MG63 (cell line): ENCODE measurements around the gene PRDM11. TPM values are rescaled to one million over a fixed set of nuclear protein-coding genes. Genes with fewer than 3 reads are reported as not detected.
A peak's percentile ranks its signal among the peaks of the same experiment; 100 is the strongest.

Experiments
- DNase-seq: peaks from one replicate; pipeline ENCODE4 v3.0.0-alpha.2; 2020
- H3K27me3 ChIP-seq: fragments of 250-450 bp; sonication (Bioruptor Pico); 2 replicates; pipeline ENCODE4 v1.5.1; 2020; ENCODE audit warnings: mild to moderate bottlenecking, moderate library complexity
- H3K36me3 ChIP-seq: fragments of 250-450 bp; sonication (Bioruptor Pico); 2 replicates; pipeline ENCODE4 v1.5.1; 2020; ENCODE audit warnings: mild to moderate bottlenecking, moderate library complexity
- H3K4me3 ChIP-seq: fragments of 250-450 bp; sonication (Bioruptor Pico); 2 replicates; pipeline ENCODE4 v1.5.1; 2020; ENCODE audit warnings: mild to moderate bottlenecking, moderate library complexity
- H3K9me3 ChIP-seq: fragments of 250-450 bp; sonication (Bioruptor Pico); 2 replicates; pipeline ENCODE4 v1.5.1; 2020; ENCODE audit warnings: mild to moderate bottlenecking, moderate library complexity
- total RNA-seq: library from RNA; depleted of rRNA; stranded (reverse); fragments of >200 nt; shearing (Covaris generic); gene quantifications from 2 replicates; pipeline ENCODE4 v1.2.3, GENCODE V29; 2014; ENCODE audit warnings: low replicate concordance

Gene PRDM11
- total RNA-seq, 1 experiment from 2014 or later = 5.7 TPM

GRCh38 chr11:45162916-45163879 lies 16.8 kb downstream of the PRDM11 start:
- no peaks in the 10 kb centered on the region for H3K36me3 ChIP-seq
- H3K27me3 ChIP-seq = no peaks in the 10 kb centered on the region
- no peaks in the 10 kb centered on the region for H3K9me3 ChIP-seq
- no peak for DNase-seq
- no peak overlapping the region for H3K4me3 ChIP-seq

- peak; percentile 57 for DNase-seq
- no peak overlapping the region for H3K4me3 ChIP-seq
These were observed 17.6 kb downstream of the PRDM11 start for GRCh38 chr11:45163956-45164575.

DNA sequence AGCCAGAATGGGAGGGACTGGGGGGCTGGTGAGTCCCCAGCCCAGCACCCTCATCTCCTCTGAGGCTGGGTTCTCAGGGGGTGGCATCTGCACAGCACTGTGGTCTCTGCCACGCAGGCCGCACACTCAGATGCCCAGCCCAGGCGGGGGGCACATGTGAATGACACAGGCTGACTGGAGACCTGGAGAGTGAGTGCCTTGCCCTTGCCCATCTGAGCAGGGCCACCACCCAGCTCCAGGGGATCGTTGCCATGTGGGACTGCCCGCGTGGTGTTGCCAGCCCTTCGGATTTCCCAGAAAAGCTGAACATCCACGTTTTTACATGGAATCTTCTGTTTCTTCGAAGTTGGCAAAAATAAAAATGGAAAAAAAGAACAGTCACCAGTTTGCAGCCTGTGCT lies 18.9 kb downstream of the PRDM11 start:
- H3K36me3 ChIP-seq = no peaks in the 10 kb centered on the region
- DNase-seq = no peak
- no peaks in the 10 kb centered on the region for H3K9me3 ChIP-seq
- no peak overlapping the region for H3K4me3 ChIP-seq
- H3K27me3 ChIP-seq = no peaks in the 10 kb centered on the region

More at GRCh38 chr11:45163956-45164575, 17.6 kb downstream of the PRDM11 start:
- no peaks in the 10 kb centered on the region for H3K36me3 ChIP-seq
- no peaks in the 10 kb centered on the region for H3K27me3 ChIP-seq
- no peaks in the 10 kb centered on the region for H3K9me3 ChIP-seq

GRCh38 chr11:45165806-45166603 lies 19.6 kb downstream of the PRDM11 start:
- no peaks in the 10 kb centered on the region for H3K9me3 ChIP-seq
- H3K36me3 ChIP-seq = no peaks in the 10 kb centered on the region
- no peaks in the 10 kb centered on the region for H3K27me3 ChIP-seq
- H3K4me3 ChIP-seq = no peak overlapping the region
- no peak for DNase-seq

GRCh38 chr11:45166604-45166897 lies 20.1 kb downstream of the PRDM11 start:
- Histone ChIP-seq H3K36me3 (no peaks in the 10 kb centered on the region), H3K27me3 (no peaks in the 10 kb centered on the region), H3K4me3 (no peak overlapping the region), H3K9me3 (no peaks in the 10 kb centered on the region)
- no peak for DNase-seq

DNA sequence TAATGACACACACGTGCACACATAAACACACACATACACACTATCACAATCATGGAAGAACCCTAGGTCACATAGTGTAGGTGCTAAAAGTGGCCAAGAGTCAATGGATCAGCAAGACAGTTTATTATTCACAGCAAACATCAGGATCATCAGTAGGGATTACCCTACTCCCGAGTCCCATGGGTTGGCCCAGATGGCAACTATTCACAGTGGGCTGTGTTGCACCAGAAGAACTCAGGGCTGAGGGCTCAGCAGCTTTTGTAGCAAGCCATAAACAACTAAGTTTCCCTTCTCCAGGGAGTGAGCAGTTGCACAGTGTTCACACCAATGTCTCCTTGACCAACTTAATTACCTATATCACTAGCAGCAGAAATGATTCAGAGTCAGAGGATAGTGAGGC lies 20.8 kb downstream of the PRDM11 start:
- Histone ChIP-seq H3K4me3 (no peak overlapping the region), H3K36me3 (no peaks in the 10 kb centered on the region), H3K9me3 (no peaks in the 10 kb centered on the region), H3K27me3 (no peaks in the 10 kb centered on the region)
- DNase-seq = no peak

DNA sequence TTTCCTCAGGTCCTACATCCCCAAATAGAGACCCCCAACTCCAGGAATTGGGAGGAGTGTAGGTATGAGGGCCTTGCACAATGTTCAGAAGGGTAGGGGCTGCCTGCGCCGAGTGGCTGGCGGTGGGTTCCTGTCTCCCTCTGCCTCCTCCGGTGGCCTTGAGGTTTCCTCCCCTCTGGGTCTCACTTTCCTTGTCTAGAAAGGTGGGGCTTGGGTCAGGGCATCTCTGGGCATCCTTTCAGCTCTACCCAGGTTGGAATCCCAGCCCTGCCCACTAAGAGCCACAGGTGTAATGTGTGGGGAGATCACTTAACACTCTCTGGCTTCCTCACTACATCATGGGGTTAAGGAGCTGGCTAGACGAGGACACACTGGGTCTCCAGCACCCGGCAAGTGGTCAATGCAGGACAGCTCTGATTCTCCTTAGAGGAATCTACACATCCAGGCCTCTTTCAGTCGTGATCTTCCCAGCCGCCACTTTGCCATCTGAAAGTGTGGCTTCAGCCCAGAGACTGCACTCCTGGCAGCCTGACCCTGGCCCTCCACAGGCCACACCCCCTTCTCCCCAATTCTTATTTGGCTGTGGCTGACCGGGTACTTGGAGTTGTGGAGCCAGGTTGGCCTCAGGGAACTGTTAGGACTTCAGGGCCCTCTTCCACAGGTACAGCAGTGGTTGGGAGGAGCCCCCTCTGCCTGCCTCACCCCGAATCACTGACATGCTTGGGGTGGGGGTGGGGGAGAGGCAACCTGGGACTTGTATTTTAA lies 22.1 kb downstream of the PRDM11 start:
- DNase-seq = no peak
- Histone ChIP-seq H3K36me3 (no peaks in the 10 kb centered on the region), H3K4me3 (no peak overlapping the region), H3K27me3 (no peaks in the 10 kb centered on the region; the same call in 1 of the 2 replicates), H3K9me3 (no peaks in the 10 kb centered on the region)

DNA sequence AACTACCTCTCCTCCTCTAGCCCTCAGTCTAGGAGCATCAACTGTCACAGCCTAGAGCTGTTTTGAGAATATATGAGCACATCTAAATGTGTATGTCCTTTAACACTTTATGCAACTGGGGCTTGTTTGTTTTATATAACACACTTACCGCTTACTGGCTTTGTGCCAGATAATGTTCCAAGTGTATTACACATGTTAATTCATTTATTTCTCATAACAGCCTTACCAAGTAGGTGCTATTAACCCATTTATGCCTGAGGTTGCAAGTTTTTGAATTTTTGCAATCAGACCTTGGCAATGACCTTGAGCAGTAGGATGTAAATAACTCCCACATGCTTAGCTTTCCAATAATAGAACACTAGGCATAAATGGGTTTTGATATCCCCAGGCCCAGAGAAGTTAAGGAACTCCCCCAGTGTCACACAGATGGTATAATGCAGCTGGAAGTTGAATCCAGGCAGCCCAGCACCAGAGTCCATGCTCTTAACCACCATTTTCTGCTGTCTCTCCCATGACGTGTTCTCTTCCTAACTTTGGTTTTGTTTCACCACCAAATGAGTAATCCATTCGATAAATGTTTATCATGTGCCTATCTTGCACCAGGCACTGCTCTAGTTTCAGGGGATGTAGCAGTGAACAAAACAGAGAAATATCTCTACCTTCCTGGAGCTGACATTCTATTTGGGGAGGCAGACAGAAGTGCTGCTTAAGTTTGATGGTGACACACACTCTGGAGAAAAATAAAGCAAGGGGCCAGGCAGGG lies 23.1 kb downstream of the PRDM11 start:
- DNase-seq = no peak
- H3K4me3 ChIP-seq = no peak overlapping the region
- no peaks in the 10 kb centered on the region for H3K9me3 ChIP-seq
- H3K27me3 ChIP-seq = peaks cover 3% of the 10 kb centered on the region
- no peaks in the 10 kb centered on the region for H3K36me3 ChIP-seq

GRCh38 chr11:45170484-45170883 lies 24.0 kb downstream of the PRDM11 start:
- H3K4me3 ChIP-seq = no peak overlapping the region
- H3K36me3 ChIP-seq = no peaks in the 10 kb centered on the region
- H3K27me3 ChIP-seq = peaks cover 5% of the 10 kb centered on the region
- no peak for DNase-seq
- H3K9me3 ChIP-seq = no peaks in the 10 kb centered on the region

DNA sequence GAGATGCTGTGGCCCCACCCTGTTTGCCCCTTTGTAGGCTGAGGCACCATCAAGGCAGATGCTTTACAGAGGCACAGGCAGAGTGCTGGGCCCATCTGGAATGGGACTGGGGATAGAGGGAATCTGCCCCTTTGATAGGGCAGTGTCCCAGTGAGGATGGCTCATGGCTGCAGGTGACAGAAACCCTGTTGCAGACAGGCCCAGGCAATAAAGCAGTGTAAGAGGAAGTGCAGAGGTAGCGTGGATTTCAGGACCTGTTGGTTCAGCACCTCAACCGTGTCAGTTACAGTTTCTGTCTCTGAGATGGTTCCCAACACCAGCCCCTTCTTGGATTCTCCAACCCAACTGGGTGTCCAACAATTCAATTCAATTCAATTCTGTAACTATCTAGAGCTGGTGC lies 25.1 kb downstream of the PRDM11 start:
- Histone ChIP-seq H3K9me3 (no peaks in the 10 kb centered on the region), H3K27me3 (peaks cover 5% of the 10 kb centered on the region), H3K36me3 (no peaks in the 10 kb centered on the region), H3K4me3 (no peak overlapping the region)
- DNase-seq = no peak

GRCh38 chr11:45173064-45173463 lies 26.6 kb downstream of the PRDM11 start:
- Histone ChIP-seq H3K4me3 (no peak overlapping the region), H3K27me3 (peaks cover 5% of the 10 kb centered on the region), H3K9me3 (no peaks in the 10 kb centered on the region), H3K36me3 (no peaks in the 10 kb centered on the region)
- no peak for DNase-seq

DNA sequence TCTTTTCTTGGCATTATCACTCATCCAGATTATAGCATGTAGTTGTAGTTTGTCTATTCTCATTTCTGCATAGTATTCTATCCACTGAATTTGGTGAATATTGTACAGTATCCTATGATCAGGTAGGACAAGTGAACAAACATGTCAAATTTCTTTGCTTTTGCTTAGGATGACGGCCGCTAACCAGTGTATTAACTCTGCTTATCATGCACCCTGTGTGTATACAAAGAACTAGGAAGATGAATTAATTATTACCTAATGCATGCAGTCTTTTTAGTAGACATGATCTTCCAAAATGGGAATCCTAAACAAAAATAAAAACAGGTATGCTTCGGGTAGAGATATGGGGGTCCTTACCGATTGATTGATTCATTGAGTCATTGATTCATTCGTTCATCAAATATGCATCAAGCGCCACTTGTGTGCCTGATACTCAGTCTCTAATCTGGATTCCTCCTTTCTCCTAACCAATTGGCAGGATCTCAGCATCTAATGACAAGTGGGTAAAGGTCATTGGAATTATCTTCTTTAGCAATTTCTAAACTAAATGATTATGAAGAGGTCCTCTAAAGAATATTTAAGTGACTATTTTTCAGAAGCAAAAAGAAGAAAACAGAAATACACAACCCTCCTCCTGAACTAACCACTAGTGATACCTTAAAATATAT lies 27.9 kb downstream of the PRDM11 start:
- DNase-seq = no peak
- Histone ChIP-seq H3K27me3 (peaks cover 5% of the 10 kb centered on the region), H3K9me3 (no peaks in the 10 kb centered on the region), H3K4me3 (no peak overlapping the region), H3K36me3 (no peaks in the 10 kb centered on the region)

GRCh38 chr11:45174963-45175362 lies 28.5 kb downstream of the PRDM11 start:
- no peak for DNase-seq
- Histone ChIP-seq H3K9me3 (no peaks in the 10 kb centered on the region), H3K27me3 (peaks cover 5% of the 10 kb centered on the region), H3K36me3 (no peaks in the 10 kb centered on the region), H3K4me3 (no peak overlapping the region)

- peaks cover 5% of the 10 kb centered on the region for H3K27me3 ChIP-seq
- H3K36me3 ChIP-seq = no peaks in the 10 kb centered on the region
- H3K4me3 ChIP-seq = no peak overlapping the region
- H3K9me3 ChIP-seq = no peaks in the 10 kb centered on the region
- DNase-seq = no peak
These were observed 30.6 kb downstream of the PRDM11 start for GRCh38 chr11:45176996-45177395.

DNA sequence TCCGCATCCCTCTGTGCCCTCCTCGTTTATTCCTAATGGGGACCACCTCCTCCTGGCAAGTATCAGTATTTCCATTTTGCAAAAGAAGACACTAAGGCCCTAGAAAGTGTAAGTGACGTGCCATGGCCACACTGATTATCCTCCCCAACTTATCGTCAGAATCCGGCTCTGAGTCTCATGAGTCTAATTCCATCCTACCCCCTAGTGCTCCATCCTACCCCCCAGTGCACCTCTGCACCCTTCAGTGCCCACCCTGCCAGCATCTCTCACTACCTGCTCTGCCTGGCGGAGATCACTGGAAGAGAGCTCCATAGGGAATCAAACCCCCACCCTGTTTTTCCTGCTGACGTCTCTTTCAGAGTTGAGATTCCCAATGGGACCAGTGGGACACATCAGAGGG lies 31.8 kb downstream of the PRDM11 start:
- DNase-seq = no peak
- Histone ChIP-seq H3K9me3 (no peaks in the 10 kb centered on the region), H3K36me3 (no peaks in the 10 kb centered on the region), H3K27me3 (peaks cover 5% of the 10 kb centered on the region), H3K4me3 (no peak overlapping the region)
